HEK293T (cell line): ENCODE data around the gene GALNT7.

Experiments
- BHLHE40 ChIP-seq: fragments of 450-650 bp; IDR thresholded peaks from 2 replicates; pipeline ENCODE4 v1.6.1; 2016; ENCODE audit warnings: mild to moderate bottlenecking, moderate library complexity, borderline replicate concordance
- FOXM1 ChIP-seq: fragments of 450-650 bp; IDR thresholded peaks from 2 replicates; pipeline ENCODE4 v1.6.1; 2017; ENCODE audit warnings: mild to moderate bottlenecking, borderline replicate concordance
- NFRKB ChIP-seq: fragments of 450-650 bp; IDR thresholded peaks from 2 replicates; pipeline ENCODE4 v1.6.1; 2016; ENCODE audit warnings: mild to moderate bottlenecking, moderate library complexity
- TARDBP ChIP-seq: fragments of 450-650 bp; IDR thresholded peaks from 2 replicates; pipeline ENCODE4 v1.6.1; 2016

DNA sequence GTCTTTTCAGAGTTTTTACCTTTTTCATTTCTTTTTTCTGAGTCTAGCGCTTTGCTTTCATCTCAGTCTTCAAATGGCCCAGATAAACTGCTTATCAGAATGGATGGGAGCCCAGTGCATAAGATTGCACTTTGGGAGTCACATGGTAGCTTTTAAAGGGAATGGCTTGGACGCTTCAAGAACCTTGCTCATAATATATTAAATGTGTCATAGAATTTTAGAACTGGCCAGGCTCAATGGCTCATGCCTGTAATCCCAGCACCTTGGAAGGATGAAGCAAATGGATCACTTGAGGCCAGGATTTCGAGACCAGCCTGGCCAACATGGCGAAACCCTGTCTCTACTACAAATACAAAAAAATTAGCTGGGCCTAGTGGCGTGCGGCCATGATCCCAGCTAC, 97.1 kb downstream of the GALNT7 start:
- TF ChIP-seq FOXM1 (no peak), TARDBP (no peak), NFRKB (no peak), BHLHE40 (no peak)
